NB4 (cell line): ENCODE results near the gene TIAM2.

Experiments used
- DNase-seq: peaks from one replicate; pipeline ENCODE4 v3.0.0; 2010; ENCODE audit warnings: low read depth
- H3K4me3 ChIP-seq: one replicate; pipeline ENCODE4 v1.5.1; 2011; ENCODE audit warnings: mild to moderate bottlenecking, low read depth, low read length, moderate library complexity
- CTCF ChIP-seq: IDR thresholded peaks from one replicate; pipeline ENCODE4 v1.5.1; 2012; ENCODE audit warnings: low read depth, low read length
- MYC ChIP-seq: IDR thresholded peaks from 2 replicates; pipeline ENCODE4 v1.6.1; 2011; ENCODE audit warnings: low read depth, low read length
- POLR2A ChIP-seq: IDR thresholded peaks from 2 replicates; pipeline ENCODE4 v1.6.1; 2011; ENCODE audit warnings: mild to moderate bottlenecking; ENCODE audit not compliant: insufficient read length; ENCODE audit errors: extremely low read depth
- TF ChIP-seq, protein P1 (sequence below): IDR thresholded peaks from 2 replicates; pipeline ENCODE4 v1.6.1; 2011; ENCODE audit warnings: low read depth, low read length

Gene TIAM2

DNA sequence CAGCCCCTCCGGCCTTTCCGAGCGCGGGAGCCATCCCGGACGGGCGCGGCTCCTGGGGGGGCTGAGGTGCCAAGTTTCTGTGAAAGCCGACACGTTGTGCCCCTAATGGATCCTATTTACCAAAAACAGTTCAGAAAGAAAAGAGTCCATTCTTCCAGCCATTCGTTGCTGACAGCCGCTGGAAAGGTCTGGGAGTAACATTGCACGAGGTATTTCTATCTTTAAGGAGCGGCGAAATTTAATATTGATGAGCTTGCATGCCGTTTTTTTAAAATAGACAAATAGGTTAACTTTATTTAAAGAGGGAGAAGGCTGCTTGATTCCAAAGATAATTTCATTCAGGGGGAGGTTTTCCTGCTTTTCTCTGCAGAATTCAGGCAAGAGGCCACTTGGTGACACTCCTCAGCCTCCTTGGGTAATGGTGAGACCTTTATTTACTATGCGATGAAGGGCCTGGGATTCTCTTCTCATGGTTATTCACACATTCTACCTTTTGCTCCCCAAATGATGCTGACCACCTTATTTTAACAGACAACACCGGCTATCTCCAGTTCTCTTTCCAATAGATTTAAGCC, 988 bp downstream of the TIAM2 start:
- no peak for TF ChIP-seq POLR2A
- TF ChIP-seq, protein P1, sequence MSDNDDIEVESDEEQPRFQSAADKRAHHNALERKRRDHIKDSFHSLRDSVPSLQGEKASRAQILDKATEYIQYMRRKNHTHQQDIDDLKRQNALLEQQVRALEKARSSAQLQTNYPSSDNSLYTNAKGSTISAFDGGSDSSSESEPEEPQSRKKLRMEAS = no peak
- TF ChIP-seq MYC = no peak
- no peak for DNase-seq
- no peak overlapping the region for H3K4me3 ChIP-seq

DNA sequence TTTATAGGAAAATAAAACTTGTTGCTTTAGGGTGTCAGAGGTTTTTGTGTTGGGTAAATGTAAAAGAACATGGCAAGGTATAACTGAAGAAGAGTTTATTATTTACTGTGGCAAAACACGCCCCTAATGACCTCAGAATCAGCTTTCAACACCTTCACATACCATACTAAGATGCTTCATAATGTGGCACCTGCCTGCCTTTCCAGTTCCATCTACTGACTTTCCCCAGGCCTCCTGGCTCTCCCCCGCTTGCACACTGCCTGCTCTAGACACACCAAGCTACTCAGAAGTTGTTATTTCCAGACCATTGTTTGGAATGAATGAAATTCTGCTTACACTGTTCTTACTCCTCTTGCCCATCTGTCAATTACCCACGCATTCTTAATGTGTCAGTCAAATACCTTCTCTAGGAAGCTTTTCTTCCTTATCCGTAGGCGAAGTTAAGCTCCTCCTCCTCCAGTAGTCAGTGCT, 1.8 kb downstream of the TIAM2 start:
- TF ChIP-seq POLR2A = no peak
- no peak overlapping the region for H3K4me3 ChIP-seq
- DNase-seq = no peak

- no peak for DNase-seq
- TF ChIP-seq CTCF (no peak), MYC (no peak), POLR2A (no peak)
- TF ChIP-seq, protein P1 = no peak
- H3K4me3 ChIP-seq = no peak overlapping the region
Measured at GRCh38 chr6:154998855-154999254, 3.7 kb downstream of the TIAM2 start.

DNA sequence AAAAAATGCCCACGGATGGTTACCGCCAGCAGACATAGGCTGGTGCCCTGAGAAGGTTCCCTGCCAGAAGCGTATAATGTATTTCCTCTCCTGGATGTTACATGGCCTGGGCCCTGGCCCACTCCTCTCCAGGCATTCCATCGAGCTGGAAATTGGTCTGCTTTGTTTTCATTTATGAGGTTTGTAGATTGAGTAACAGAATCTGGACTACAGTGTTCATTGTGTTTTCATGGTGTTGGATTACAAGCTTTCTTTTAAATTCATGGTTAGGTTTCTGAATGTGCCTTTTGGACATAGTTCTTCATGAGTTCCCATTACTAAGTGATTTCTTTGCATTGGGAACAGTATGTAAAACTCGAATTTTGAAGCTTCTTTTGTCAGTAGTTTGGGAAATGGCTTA, 6.4 kb downstream of the TIAM2 start:
- H3K4me3 ChIP-seq = no peak overlapping the region
- DNase-seq = no peak
- TF ChIP-seq, protein P1 = no peak
- TF ChIP-seq POLR2A = no peak

- DNase-seq = no peak
- H3K4me3 ChIP-seq = no peak overlapping the region
- TF ChIP-seq, protein P1 = no peak
- TF ChIP-seq CTCF (no peak), POLR2A (no peak), MYC (no peak)
Measured at GRCh38 chr6:155001934-155002333, 6.8 kb downstream of the TIAM2 start.

- DNase-seq = no peak
Measured at GRCh38 chr6:155003476-155003875, 8.4 kb downstream of the TIAM2 start.

DNA sequence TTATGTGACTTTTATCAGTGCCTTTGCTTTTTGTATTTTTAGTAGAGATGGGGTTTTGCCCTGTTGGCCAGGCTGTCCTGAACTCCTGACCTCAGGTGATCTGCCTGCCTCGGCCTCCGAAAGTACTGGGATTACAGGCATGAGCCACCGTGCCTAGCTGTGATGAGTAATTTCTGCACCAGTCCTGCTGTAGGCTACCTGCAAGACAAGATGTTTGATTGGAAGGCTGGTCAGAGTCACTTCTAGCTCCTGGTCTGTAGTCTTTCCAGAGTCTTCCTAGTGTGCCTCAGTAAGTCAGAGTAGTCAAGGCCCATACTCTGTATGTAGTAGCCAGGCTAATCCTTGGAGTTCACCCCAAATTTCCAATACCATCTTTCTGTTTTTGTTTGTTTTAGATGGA, 8.9 kb downstream of the TIAM2 start:
- TF ChIP-seq MYC (no peak), CTCF (no peak), POLR2A (no peak)
- TF ChIP-seq, protein P1 = no peak
- DNase-seq = no peak
- H3K4me3 ChIP-seq = no peak overlapping the region

More at GRCh38 chr6:155003476-155003875, 8.4 kb downstream of the TIAM2 start:
- H3K4me3 ChIP-seq = no peak overlapping the region
- TF ChIP-seq CTCF (no peak), POLR2A (no peak), MYC (no peak)
- TF ChIP-seq, protein P1 = no peak
